Mucosa of descending colon (tissue), 3 donors: ENCODE results near the gene TMEM178A. TPM values are rescaled to one million over a fixed set of nuclear protein-coding genes. Genes with fewer than 3 reads are reported as not detected.

Experiments
- ATAC-seq: fragments of 200-7000 bp; cut with Tn5 transposase; one replicate; pipeline ENCODE4 v1.9.1; 2020; ENCODE audit warnings: mild to moderate bottlenecking, moderate library complexity
- DNase-seq, 3 donors: peaks; one replicate each; pipeline ENCODE4 v3.0.0-alpha.2; 2020
- H3K36me3 ChIP-seq: fragments of 200-600 bp; one replicate; pipeline ENCODE4 v1.8.0; 2021; ENCODE audit warnings: low read depth, mild to moderate bottlenecking
- H3K4me1 ChIP-seq: fragments of 200-600 bp; one replicate; pipeline ENCODE4 v1.8.0; 2021; ENCODE audit warnings: low read depth, mild to moderate bottlenecking
- H3K4me3 ChIP-seq: fragments of 200-600 bp; one replicate; pipeline ENCODE4 v1.8.0; 2021; ENCODE audit warnings: mild to moderate bottlenecking
- H3K9me3 ChIP-seq: fragments of 200-600 bp; one replicate; pipeline ENCODE4 v1.8.0; 2021; ENCODE audit warnings: mild to moderate bottlenecking
- intact Hi-C, 2 donors: fragments of 100-400 bp; cut with DNase I in 1 of 2; cut with micrococcal nuclease in 1 of 2; formaldehyde crosslinking; loops; one replicate each; pipeline versions ENCODE4 v1.11.0 to v1.11.1; 2022; cut with DNase I, micrococcal nuclease
- total RNA-seq, 3 donors: library from RNA; stranded (reverse); fragmentation: NEBNext Ultra II Directional in 2 of 3; extraction: Animal tissue kit (Norgen Biotek cat#: 25700) in 2 of 3; gene quantifications; one replicate each; pipeline versions ENCODE4 v1.2.1 to v1.2.4, GENCODE V29; 2021 to 2023
- TF ChIP-seq, protein P1 (sequence below): fragments of 200-600 bp; IDR thresholded peaks from one replicate; pipeline ENCODE4 v1.8.0; 2022; ENCODE audit warnings: antibody characterized with exemption, mild to moderate bottlenecking
- donor health status: DM: no; HTN: no; CAD: no; lungs with moderate emphysema.
- donor health status: DM: no; HTN: no; CAD: no.
- donor health status: DM: no; HTN: yes; CAD: no.

Gene TMEM178A
- total RNA-seq, 3 donors from 2014 or later, result 1.0 to 3.9 (median 1.2) TPM

DNA sequence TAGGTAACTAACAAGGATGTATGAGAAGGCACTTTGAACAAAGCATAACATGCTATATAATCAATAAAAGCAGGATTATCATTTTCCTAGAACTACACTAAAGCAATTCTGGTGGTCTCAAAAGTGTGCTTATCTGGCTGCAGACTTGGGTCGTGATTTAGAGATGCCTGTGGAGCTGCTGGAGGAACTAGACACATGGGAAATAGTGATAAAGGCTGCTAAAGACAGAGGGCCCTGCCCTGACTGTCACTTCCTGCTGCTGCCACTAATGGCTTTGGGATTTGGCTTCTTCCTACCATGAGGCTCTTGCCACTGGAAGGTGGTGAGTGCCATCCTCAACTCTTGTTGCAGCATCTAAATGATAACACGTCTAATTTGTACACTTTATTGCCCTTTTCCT is 22.5 kb downstream of the TMEM178A start:
- no peak for ATAC-seq
- TF ChIP-seq, protein P1, sequence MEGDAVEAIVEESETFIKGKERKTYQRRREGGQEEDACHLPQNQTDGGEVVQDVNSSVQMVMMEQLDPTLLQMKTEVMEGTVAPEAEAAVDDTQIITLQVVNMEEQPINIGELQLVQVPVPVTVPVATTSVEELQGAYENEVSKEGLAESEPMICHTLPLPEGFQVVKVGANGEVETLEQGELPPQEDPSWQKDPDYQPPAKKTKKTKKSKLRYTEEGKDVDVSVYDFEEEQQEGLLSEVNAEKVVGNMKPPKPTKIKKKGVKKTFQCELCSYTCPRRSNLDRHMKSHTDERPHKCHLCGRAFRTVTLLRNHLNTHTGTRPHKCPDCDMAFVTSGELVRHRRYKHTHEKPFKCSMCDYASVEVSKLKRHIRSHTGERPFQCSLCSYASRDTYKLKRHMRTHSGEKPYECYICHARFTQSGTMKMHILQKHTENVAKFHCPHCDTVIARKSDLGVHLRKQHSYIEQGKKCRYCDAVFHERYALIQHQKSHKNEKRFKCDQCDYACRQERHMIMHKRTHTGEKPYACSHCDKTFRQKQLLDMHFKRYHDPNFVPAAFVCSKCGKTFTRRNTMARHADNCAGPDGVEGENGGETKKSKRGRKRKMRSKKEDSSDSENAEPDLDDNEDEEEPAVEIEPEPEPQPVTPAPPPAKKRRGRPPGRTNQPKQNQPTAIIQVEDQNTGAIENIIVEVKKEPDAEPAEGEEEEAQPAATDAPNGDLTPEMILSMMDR, result no peak
- H3K36me3 ChIP-seq, result no peaks in the 10 kb centered on the region
- intact Hi-C loops, result no loop called here
- H3K4me3 ChIP-seq, result no peak overlapping the region
- no peaks in the 10 kb centered on the region for H3K4me1 ChIP-seq
- no peaks in the 10 kb centered on the region for H3K9me3 ChIP-seq
- DNase-seq, result no peak

DNA sequence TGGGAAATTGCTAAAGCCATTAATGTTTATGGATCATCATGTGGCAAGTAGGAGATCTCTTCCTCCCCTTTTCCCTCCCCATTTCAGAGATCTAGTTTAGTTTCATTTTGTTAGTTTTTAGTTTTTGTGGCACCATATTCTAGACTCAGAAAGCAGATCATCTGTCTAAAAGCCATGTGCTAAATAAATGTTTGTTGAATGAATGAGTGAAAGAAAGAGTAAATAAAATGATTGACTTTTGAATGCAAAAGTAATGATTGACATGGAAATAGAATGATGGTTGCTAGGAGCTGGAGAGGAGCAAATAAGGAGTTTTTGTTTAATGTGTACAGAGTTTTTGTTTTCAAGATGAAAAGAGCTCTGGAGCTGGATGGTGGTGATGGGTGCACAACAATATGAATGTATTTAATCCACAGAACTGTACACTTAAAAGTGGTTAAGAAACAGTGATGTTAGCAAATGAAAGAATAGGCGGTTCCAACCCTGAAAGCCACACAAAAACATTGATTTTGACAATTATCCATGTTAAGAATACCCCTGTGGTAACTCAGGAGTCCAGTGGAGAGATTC is 23.6 kb downstream of the TMEM178A start:
- intact Hi-C loops, result no loop called here
- H3K36me3 ChIP-seq, result no peaks in the 10 kb centered on the region

DNA sequence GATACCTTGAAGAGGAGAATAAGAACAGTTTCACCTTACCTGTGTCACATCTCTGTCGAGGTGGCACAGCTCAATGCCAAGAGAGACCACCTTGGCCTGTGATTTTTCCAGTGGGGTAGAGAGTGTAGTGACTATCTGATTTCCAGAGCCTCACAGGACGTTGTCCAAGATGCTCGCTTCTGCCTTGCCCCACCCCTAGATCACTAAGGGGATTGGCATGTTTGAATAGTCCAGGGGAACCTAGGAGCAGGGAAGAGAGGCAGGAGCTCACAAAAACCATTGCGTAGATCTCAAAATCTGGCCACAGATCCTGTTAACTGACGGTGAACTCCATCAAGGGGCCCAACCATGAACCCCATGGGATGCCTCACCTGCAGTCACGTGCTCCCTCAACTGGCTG is 24.2 kb downstream of the TMEM178A start:
- TF ChIP-seq, protein P1, result no peak
- no peak for ATAC-seq
- intact Hi-C loops, result no loop called here
- DNase-seq, result no peak
- Histone ChIP-seq H3K4me3 (no peak overlapping the region), H3K4me1 (no peaks in the 10 kb centered on the region), H3K36me3 (no peaks in the 10 kb centered on the region), H3K9me3 (no peaks in the 10 kb centered on the region)

More for the DNA sequence above, 23.6 kb downstream of the TMEM178A start:
- TF ChIP-seq, protein P1, result no peak
- H3K4me1 ChIP-seq, result no peaks in the 10 kb centered on the region
- ATAC-seq (no peak), DNase-seq (no peak)
- H3K9me3 ChIP-seq, result no peaks in the 10 kb centered on the region
- H3K4me3 ChIP-seq, result no peak overlapping the region

DNA sequence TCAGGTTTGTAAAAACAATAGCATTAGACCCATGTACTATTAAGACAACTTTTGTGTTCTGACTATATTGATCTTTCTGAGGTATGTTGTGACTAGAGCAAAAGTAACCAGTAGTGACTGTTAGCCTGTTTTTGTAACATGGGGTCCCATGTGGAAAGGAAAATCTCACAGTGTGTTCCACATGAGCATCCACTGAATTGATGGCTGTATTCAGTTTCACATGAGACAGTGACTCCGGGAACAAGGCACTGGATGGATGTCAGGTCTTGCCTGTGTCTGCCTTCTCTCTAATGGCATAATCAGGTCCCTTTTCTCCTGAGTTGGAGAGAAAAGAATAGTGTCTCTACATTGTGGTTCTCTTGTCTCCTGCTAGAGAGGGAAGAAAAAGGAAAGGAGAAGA is 27.5 kb downstream of the TMEM178A start:
- Histone ChIP-seq H3K4me1 (no peaks in the 10 kb centered on the region), H3K36me3 (no peaks in the 10 kb centered on the region), H3K4me3 (no peak overlapping the region), H3K9me3 (no peaks in the 10 kb centered on the region)
- no peak for DNase-seq
- no peak for ATAC-seq
- intact Hi-C loops, result no loop called here
- TF ChIP-seq, protein P1, result no peak

DNA sequence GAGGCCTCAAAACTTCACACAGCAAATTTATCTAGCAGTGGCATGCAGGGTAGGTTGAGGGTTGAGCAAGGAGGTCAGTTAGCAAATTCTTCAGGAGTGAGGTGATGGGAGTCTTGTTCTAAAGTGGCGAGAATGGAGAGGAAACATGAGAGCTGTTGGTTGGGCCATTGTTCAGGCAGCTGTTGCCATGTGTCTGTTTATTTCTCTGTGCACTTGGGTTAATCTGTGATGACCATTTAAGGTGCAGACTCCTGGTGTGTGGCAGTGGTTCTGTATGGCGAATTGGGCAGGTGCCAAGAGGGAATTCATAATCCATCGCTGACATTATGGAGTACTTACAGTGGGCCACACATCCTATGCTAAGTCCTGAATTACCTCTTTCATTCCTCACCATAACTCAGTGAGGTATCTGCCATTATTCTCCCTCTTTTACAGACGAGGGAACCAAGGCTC is 30.4 kb downstream of the TMEM178A start:
- no peak for DNase-seq

More for the DNA sequence above, 30.4 kb downstream of the TMEM178A start:
- Histone ChIP-seq H3K4me1 (no peaks in the 10 kb centered on the region), H3K9me3 (peaks cover 6% of the 10 kb centered on the region), H3K36me3 (no peaks in the 10 kb centered on the region), H3K4me3 (no peak overlapping the region)
- TF ChIP-seq, protein P1, result no peak
- intact Hi-C loops, result no loop called here
- no peak for ATAC-seq
